ENCODE measurements around the gene CNGA1. TPM values are rescaled to one million over a fixed set of nuclear protein-coding genes. Genes with fewer than 3 reads are reported as not detected.

Gene CNGA1
- total and polyA plus RNA-seq, 10 donors: 0.39 to 13.2 (median 3.5) TPM

DNA sequence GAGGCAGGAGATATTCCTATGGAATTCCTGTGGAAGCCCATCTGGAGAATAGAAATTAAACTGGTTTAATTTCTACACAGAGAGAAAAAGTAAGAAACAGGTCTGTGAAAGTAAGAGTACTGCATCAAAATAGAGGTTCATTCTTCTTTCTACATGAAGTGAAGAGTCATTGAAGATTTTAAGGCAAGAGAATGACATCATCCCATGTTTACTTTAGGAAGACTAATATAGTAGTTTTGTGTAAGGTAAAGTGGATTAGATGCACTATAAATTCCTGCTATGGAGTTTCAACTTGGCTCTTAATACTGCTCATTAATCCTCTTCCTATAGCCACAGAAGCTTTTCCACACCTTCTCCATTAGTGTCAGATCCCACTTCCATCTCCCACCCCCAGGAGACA is 47.6 kb downstream of the CNGA1 start:
- DNase-seq: no peak
- Histone ChIP-seq H3K36me3 (no peaks in the 10 kb centered on the region), H3K4me1 (peaks cover 0 to 4% (median 0%) of the 10 kb centered on the region in 6 donors), H3K27ac (no peak overlapping the region), H3K4me3 (no peak overlapping the region), H3K9me3 (no peaks in the 10 kb centered on the region), H3K27me3 (replicated peaks in 1 of 7) (no peaks in the 10 kb centered on the region)
- intact Hi-C loops (cut with DNase I; ENCODE audit: low total_unique reads): no loop called here
- no peak for TF ChIP-seq POLR2A (IDR thresholded peaks at IDR 0.05)

DNA sequence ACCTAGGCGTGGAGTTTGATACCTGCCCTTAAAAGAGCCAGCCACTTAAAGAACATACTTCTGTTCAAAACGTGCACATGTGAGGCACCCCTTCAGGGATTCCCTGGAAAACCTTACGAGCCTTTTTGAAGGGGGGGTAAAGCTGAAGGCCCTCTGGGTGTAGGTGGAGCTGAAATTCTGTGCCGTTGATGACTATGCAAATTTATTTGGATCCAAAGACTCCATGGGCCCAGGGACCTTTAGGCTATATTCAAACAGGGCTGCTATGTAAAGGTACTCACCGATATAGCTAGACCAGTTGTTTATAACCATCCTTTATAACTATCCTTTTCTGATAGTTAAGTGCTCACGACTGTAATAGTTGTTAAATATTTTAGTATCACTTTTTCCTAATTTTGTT is 61.8 kb downstream of the CNGA1 start:
- intact Hi-C loops (cut with DNase I; ENCODE audit: low total_unique reads): no loop called here
- TF ChIP-seq POLR2A (IDR thresholded peaks at IDR 0.05): no peak
- TF ChIP-seq, protein P1, sequence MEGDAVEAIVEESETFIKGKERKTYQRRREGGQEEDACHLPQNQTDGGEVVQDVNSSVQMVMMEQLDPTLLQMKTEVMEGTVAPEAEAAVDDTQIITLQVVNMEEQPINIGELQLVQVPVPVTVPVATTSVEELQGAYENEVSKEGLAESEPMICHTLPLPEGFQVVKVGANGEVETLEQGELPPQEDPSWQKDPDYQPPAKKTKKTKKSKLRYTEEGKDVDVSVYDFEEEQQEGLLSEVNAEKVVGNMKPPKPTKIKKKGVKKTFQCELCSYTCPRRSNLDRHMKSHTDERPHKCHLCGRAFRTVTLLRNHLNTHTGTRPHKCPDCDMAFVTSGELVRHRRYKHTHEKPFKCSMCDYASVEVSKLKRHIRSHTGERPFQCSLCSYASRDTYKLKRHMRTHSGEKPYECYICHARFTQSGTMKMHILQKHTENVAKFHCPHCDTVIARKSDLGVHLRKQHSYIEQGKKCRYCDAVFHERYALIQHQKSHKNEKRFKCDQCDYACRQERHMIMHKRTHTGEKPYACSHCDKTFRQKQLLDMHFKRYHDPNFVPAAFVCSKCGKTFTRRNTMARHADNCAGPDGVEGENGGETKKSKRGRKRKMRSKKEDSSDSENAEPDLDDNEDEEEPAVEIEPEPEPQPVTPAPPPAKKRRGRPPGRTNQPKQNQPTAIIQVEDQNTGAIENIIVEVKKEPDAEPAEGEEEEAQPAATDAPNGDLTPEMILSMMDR (IDR thresholded peaks at IDR 0.05 in 8 of 11, conservative IDR thresholded peaks at IDR 0.05 in 3 of 11): no peak
- TF ChIP-seq POLR2AphosphoS5 (IDR thresholded peaks at IDR 0.05): no peak
- no peak for DNase-seq
- Histone ChIP-seq H3K36me3 (no peaks in the 10 kb centered on the region), H3K9me3 (peaks cover 0 to 4% (median 0%) of the 10 kb centered on the region in 8 donors), H3K4me3 (no peak overlapping the region), H3K4me1 (no peaks in the 10 kb centered on the region), H3K27me3 (replicated peaks in 1 of 7) (no peaks in the 10 kb centered on the region), H3K27ac (no peak overlapping the region)
- 74 to 81% (median 79%) methylated on average over 6 of the region's 6 CpGs for WGBS, 5 donors

DNA sequence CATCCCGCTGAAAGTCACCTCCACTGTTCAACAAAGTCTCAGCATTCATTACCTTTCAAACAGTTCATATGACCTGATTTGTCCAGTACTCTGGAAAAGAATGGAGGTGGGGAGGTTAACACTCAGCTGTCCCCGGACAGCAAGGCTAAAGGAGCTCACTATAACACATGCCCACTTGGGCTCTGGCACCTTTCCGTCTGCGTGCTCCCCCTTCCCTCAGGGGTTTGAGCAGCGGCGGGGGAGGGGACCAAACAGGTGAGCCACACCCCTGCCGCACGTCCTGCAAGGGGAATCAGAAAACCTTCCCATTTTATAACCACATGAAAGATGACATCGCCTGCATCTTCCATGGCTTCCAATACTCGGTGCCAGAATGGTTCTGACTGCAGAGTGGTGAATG is 62.2 kb downstream of the CNGA1 start:
- intact Hi-C loops (cut with DNase I; ENCODE audit: low total_unique reads): no loop called here
- H3K27me3 ChIP-seq (replicated peaks in 1 of 7): no peaks in the 10 kb centered on the region
- 44 to 79% (median 73%) methylated on average over 10 of the region's 10 CpGs for WGBS, 5 donors
- TF ChIP-seq, protein P1 (IDR thresholded peaks at IDR 0.05 in 8 of 11, conservative IDR thresholded peaks at IDR 0.05 in 3 of 11): no peak
- TF ChIP-seq POLR2A (IDR thresholded peaks at IDR 0.05): no peak
- no peak for TF ChIP-seq POLR2AphosphoS5 (IDR thresholded peaks at IDR 0.05)
- no peak overlapping the region for H3K4me3 ChIP-seq
- DNase-seq: no peak
- no peaks in the 10 kb centered on the region for H3K36me3 ChIP-seq
- no peak overlapping the region for H3K27ac ChIP-seq
- peaks cover 0 to 4% (median 0%) of the 10 kb centered on the region in 8 donors for H3K9me3 ChIP-seq
- H3K4me1 ChIP-seq: no peaks in the 10 kb centered on the region

DNA sequence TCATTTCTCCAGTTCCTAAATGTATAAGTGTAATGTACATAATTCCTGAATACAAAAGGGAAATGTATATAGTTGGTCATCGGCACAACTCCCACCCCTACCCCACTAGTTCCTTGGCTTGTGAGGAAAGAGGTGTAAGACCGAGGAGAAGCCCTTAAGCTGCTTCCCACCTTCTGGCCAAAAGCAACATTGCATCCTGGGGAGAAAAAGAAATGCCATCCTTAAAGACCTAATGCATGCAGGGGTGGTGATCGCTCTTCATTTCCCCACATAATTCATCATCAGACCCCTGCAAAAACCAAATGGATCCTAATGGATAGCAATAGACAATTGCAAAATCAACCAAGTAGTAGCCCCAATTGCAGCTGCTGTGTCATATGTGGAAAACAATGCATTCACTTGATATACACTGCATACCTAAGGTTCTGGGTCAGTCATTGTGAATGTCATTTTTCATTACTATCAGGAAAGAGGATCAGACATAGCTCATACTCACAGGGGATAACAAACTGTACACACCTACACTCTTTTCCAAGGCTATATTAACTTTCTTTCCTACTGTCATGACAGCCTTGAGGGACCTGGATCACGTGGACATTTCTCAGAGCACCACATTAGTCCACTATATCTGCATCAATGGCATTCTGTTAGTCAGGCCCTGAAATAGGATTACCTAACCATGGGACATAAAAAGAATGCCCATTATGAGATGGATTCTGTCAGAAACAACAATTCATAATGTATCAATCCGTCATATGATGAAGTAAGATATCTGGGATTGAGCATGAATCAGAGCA is 70.4 kb downstream of the CNGA1 start:
- H3K4me3 ChIP-seq: no peak overlapping the region
- intact Hi-C loops (cut with DNase I; ENCODE audit: low total_unique reads): loop anchor here (10.0 kb wide), 1 partner anchor 139 kb away; no protein-coding TSS in a partner anchor
- no peaks in the 10 kb centered on the region for H3K4me1 ChIP-seq
- DNase-seq: no peak
- no peaks in the 10 kb centered on the region for H3K9me3 ChIP-seq
- WGBS, 5 donors: 81 to 93% (median 89%) methylated on average over 5 of the region's 5 CpGs
- no peak for TF ChIP-seq POLR2A (IDR thresholded peaks at IDR 0.05)
- no peak for TF ChIP-seq POLR2AphosphoS5 (IDR thresholded peaks at IDR 0.05)
- TF ChIP-seq, protein P1 (IDR thresholded peaks at IDR 0.05 in 8 of 11, conservative IDR thresholded peaks at IDR 0.05 in 3 of 11): no peak
- H3K27ac ChIP-seq: no peak overlapping the region
- H3K36me3 ChIP-seq: no peaks in the 10 kb centered on the region
- H3K27me3 ChIP-seq (replicated peaks in 1 of 7): no peaks in the 10 kb centered on the region

All from spleen (tissue), 11 donors.